Uterus (tissue), 4 donors: ENCODE measurements around the gene VIM. TPM values are rescaled to one million over a fixed set of nuclear protein-coding genes. Genes with fewer than 3 reads are reported as not detected.
A peak's percentile ranks its signal among the peaks of the same experiment; 100 is the strongest.

Source experiments
- DNase-seq, 2 donors: peaks; one replicate each; pipeline ENCODE4 v3.0.0-alpha.2; 2019 to 2020
- H3K27ac ChIP-seq, 2 donors: fragments of 200-600 bp; sonication (generic); 1 replicate in 1 of 2; 2 replicates in 1 of 2; pipeline ENCODE4 v1.5.1; 2016 to 2018
- H3K27me3 ChIP-seq, 2 donors: fragments of 200-600 bp; sonication (generic); one replicate each; pipeline ENCODE4 v1.5.1; 2018 to 2019; ENCODE audit warnings: control low read depth in 1 of 2
- H3K36me3 ChIP-seq, 2 donors: fragments of 200-600 bp; sonication (generic); one replicate each; pipeline ENCODE4 v1.5.1; 2019; ENCODE audit warnings: control low read depth in 1 of 2
- H3K4me1 ChIP-seq, 2 donors: fragments of 200-600 bp; sonication (generic); one replicate each; pipeline ENCODE4 v1.5.1; 2018 to 2019; ENCODE audit warnings: control low read depth in 1 of 2
- H3K4me3 ChIP-seq, 2 donors: fragments of 200-600 bp; sonication (generic); 1 replicate in 1 of 2; 2 replicates in 1 of 2; pipeline ENCODE4 v1.5.1; 2018 to 2019; ENCODE audit warnings: mild to moderate bottlenecking in 1 of 2
- H3K9me3 ChIP-seq, 2 donors: fragments of 200-600 bp; sonication (generic); one replicate each; pipeline ENCODE4 v1.5.1; 2019; ENCODE audit warnings: control low read depth in 1 of 2
- POLR2A ChIP-seq, 2 donors: fragments of 450-650 bp; IDR thresholded peaks; one replicate each; pipeline ENCODE4 v1.6.1; 2016; ENCODE audit warnings: antibody characterized with exemption in 2 of 2, mild to moderate bottlenecking in 1 of 2, moderate library complexity in 1 of 2
- intact Hi-C: fragments of 100-400 bp; cut with DNase I; formaldehyde crosslinking; loops from one replicate; pipeline ENCODE4 v1.15.1; 2023; ENCODE audit warnings: low total_unique reads
- total RNA-seq, 4 donors: library from RNA; depleted of rRNA in 3 of 4; stranded (reverse); fragments of >200 nt in 3 of 4; gene quantifications; one replicate each; pipeline versions ENCODE4 v1.1.0 to v1.2.4, GENCODE V29; 2014 to 2023
- TF ChIP-seq, protein P1 (sequence below), 4 experiments: fragments of 200-600 bp in 2 of 4; fragments of 450-650 bp in 2 of 4; sonication (generic) in 2 of 4; IDR thresholded peaks; one replicate each; pipeline ENCODE4 v1.5.1; 2016 to 2019; ENCODE audit warnings: antibody characterized with exemption in 4 of 4, mild to moderate bottlenecking in 2 of 4, moderate library complexity in 1 of 4
- donor health status: DM: yes; HTN: yes; CAD: no.

VIM gene
- total RNA-seq, 4 donors from 2014 or later = 1,892 to 2,495 (median 2,052) TPM

- DNase-seq = no peak
- TF ChIP-seq, protein P1, sequence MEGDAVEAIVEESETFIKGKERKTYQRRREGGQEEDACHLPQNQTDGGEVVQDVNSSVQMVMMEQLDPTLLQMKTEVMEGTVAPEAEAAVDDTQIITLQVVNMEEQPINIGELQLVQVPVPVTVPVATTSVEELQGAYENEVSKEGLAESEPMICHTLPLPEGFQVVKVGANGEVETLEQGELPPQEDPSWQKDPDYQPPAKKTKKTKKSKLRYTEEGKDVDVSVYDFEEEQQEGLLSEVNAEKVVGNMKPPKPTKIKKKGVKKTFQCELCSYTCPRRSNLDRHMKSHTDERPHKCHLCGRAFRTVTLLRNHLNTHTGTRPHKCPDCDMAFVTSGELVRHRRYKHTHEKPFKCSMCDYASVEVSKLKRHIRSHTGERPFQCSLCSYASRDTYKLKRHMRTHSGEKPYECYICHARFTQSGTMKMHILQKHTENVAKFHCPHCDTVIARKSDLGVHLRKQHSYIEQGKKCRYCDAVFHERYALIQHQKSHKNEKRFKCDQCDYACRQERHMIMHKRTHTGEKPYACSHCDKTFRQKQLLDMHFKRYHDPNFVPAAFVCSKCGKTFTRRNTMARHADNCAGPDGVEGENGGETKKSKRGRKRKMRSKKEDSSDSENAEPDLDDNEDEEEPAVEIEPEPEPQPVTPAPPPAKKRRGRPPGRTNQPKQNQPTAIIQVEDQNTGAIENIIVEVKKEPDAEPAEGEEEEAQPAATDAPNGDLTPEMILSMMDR (IDR thresholded peaks at IDR 0.05) = no peak
- no peak for TF ChIP-seq POLR2A (IDR thresholded peaks at IDR 0.05)
- H3K27ac ChIP-seq = peak overlapping the region; percentile 89 to 95
- H3K9me3 ChIP-seq = no peaks in the 10 kb centered on the region
- peak overlapping the region; percentile 82 to 85 for H3K4me3 ChIP-seq
- intact Hi-C loops = no loop called here
- H3K36me3 ChIP-seq = no peaks in the 10 kb centered on the region
- no peaks in the 10 kb centered on the region for H3K4me1 ChIP-seq
- no peaks in the 10 kb centered on the region for H3K27me3 ChIP-seq
Observed at GRCh38 chr10:17201794-17202116, 26.3 kb upstream of the VIM start.

- H3K27me3 ChIP-seq = no peaks in the 10 kb centered on the region
- intact Hi-C loops = no loop called here
Observed at GRCh38 chr10:17202506-17202905, 25.5 kb upstream of the VIM start.

GRCh38 chr10:17202999-17203398 lies 25.0 kb upstream of the VIM start:
- TF ChIP-seq, protein P1 (IDR thresholded peaks at IDR 0.05) = no peak
- TF ChIP-seq POLR2A (IDR thresholded peaks at IDR 0.05) = no peak
- Histone ChIP-seq H3K9me3 (no peaks in the 10 kb centered on the region), H3K36me3 (no peaks in the 10 kb centered on the region), H3K4me3 (no peak overlapping the region), H3K4me1 (no peaks in the 10 kb centered on the region), H3K27ac (no peak overlapping the region), H3K27me3 (no peaks in the 10 kb centered on the region)
- intact Hi-C loops = no loop called here
- no peak for DNase-seq

More at GRCh38 chr10:17202506-17202905, 25.5 kb upstream of the VIM start:
- H3K4me1 ChIP-seq = no peaks in the 10 kb centered on the region
- H3K4me3 ChIP-seq = no peak overlapping the region
- DNase-seq = no peak
- no peak overlapping the region for H3K27ac ChIP-seq
- no peaks in the 10 kb centered on the region for H3K36me3 ChIP-seq
- no peaks in the 10 kb centered on the region for H3K9me3 ChIP-seq
- no peak for TF ChIP-seq POLR2A (IDR thresholded peaks at IDR 0.05)
- TF ChIP-seq, protein P1 (IDR thresholded peaks at IDR 0.05) = no peak

GRCh38 chr10:17203416-17203815 lies 24.6 kb upstream of the VIM start:
- intact Hi-C loops = no loop called here
- no peak overlapping the region for H3K27ac ChIP-seq
- H3K9me3 ChIP-seq = no peaks in the 10 kb centered on the region
- H3K4me1 ChIP-seq = no peaks in the 10 kb centered on the region
- no peak for DNase-seq
- no peak overlapping the region for H3K4me3 ChIP-seq
- TF ChIP-seq POLR2A (IDR thresholded peaks at IDR 0.05) = no peak
- TF ChIP-seq, protein P1 (IDR thresholded peaks at IDR 0.05) = no peak
- no peaks in the 10 kb centered on the region for H3K27me3 ChIP-seq
- no peaks in the 10 kb centered on the region for H3K36me3 ChIP-seq

- Histone ChIP-seq H3K4me3 (no peak overlapping the region), H3K9me3 (no peaks in the 10 kb centered on the region), H3K4me1 (peaks cover 0 to 6% of the 10 kb centered on the region in 2 donors), H3K27me3 (no peaks in the 10 kb centered on the region), H3K36me3 (no peaks in the 10 kb centered on the region), H3K27ac (no peak overlapping the region)
- intact Hi-C loops = no loop called here
- TF ChIP-seq, protein P1 (IDR thresholded peaks at IDR 0.05) = no peak
- TF ChIP-seq POLR2A (IDR thresholded peaks at IDR 0.05) = no peak
- DNase-seq = no peak
Observed at GRCh38 chr10:17206210-17206709, 21.8 kb upstream of the VIM start.
